ENCODE measurements around the gene CFAP299.
"Not testable (repeated sequence)": the region's sequence is repeated elsewhere in the genome, so short reads cannot be mapped to it uniquely, and the experiment has no call there.

The CFAP299 gene

DNA sequence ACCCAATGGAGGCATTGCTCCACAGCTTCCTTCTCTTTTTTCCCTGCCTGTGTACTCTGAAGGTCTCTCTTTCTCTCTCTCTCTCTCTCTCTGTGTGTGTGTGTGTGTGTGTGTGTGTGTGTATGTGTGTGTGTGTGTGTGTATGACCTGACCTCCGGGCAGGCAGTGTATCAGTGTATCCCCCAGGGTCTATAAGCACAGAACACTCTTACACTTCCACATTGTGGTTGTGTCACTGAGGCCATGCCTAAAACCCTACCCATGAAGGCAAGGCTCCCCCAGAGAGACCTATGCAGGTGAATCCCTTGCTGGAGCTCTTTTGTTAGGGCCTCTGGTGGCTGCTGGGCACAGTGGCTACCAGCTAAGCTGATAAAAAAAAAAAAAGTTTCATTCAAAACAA is 394.6 kb downstream of the CFAP299 start:
- DNase-seq (no peak), ATAC-seq (no peak)

DNA sequence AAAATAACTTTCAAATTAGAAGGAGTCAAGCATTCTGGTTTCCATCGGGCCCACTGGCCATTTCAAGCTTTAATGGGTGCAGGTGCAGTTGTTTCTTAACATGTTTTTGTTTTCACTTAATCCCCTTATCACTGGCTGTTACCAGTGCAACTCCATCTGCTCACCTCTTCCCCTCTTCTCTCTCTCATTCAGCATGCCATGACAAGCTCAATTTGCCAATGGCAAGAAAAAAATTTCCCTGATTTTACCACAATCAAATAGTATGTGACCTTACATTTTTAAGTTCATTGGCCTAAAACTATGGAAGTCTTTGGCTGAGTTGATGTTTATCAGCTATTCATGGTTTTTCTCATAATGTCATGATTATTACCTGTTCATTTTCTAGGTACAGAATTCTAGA is 395.9 kb downstream of the CFAP299 start:
- no peak for ATAC-seq
- DNase-seq = no peak

DNA sequence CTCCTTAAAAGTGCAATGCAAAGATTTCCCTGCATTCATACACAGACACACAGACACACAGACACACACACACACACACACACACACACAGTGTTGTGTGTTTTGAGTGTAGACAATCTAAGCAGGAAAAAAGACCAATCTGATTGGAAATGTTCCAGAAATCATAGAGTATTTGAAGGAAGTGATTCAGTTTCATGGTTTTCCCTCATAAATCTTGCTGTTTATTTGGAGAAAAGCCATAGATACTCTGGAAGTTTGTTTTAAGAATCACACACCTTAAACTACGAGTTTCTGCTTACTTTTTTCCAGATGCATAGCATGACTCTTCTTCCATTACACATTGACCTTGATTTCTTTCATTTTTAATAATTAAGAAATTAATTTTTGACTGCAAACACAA is 396.5 kb downstream of the CFAP299 start:
- DNase-seq = no peak
- no peak for ATAC-seq

DNA sequence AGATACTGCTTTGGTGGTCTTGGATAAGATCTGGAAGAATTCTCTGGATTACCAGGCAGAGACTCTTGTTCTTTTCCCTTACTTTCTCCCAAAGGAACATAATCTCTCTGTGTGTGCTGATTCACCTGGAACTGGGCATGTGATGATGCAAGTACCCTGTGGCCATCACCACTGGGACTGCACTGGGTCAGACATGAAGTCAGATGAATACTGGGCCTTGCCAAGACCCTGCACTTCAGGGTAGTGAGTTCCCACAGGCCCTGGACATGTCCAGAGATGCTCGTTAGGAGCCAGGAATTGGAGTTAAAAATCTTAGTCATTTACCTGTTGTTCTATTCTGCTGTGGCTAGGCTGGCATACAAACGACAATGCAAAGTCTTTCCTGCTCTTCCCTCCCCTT is 404.8 kb downstream of the CFAP299 start:
- ATAC-seq = no peak
- DNase-seq = no peak

DNA sequence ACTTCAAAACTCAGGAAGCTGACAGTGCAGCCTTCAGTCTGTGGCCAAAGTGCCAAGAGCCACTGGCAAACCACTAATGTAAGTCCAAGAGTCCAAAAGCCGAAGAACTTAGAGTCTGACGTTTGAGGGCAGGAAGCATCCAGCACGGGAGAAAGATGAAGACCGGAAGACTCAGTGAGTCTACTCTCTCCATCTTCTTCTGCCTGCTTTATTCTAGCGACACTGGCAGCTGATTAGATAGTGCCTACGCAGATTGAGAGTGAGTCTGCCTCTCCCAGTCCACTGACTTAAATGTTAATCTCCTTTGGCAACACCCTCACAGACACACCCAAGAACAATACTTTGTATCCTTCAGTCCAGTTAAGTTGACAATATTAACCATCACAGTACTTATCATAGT is 414.0 kb downstream of the CFAP299 start:
- DNase-seq, ATAC-seq: not testable (repeated sequence)

DNA sequence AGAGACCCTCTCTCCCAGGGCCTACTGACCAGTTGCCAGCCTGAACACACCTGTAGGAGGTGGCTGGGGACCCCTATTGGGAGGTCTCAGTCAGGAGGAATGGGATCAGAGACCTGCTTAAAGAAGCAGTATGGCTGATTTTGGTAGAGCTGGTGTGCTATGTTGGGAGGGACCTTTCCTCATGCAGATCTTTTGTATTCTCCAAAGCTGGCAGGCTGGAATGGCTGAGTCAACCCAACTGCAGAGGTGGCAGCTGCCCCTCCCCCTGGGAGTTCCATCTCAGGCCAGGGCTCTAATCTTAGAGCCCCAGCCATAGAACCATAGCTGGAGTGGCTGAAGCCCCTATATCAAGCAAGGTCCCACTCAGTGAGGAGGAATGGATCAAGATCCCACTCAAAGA is 415.7 kb downstream of the CFAP299 start:
- DNase-seq = no peak
- no peak for ATAC-seq

DNA sequence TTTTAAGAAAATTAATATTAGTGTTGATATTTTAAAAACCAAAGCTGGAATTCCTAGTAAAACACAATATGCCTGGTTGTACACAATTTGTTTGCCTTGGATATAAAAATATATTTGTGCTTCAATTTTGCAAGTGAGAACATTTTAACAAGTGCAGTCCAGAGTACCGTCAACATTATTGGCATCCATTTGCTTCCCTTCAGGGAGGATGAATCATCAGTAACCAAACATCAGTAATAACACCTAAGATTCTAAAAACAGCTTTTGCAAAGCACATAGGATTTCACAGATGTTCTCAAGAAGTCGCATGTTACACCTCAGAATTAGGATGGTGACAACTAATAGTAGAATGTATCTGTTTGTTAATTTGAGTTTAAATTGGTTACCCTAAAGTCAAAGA is 432.4 kb downstream of the CFAP299 start:
- DNase-seq (no peak), ATAC-seq (no peak)

DNA sequence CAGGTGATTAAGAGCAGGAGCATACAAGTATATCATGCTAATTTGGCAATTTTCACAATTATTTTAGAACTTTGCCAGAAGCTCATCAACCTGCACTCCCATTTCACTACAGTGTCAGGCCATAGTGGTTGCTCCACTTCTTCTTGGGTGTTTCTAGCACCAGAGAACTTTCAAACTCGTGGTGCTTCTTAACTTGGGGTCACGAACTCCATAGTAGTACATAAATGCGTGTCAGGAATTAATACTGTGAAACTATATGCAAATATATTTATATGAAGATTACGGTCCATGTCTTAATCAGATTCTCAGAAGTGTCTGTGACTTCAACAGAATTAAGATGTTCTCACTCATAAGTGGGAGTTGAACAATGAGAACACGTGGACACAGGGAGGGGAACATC is 440.6 kb downstream of the CFAP299 start:
- no peak for DNase-seq
- no peak for ATAC-seq

DNA sequence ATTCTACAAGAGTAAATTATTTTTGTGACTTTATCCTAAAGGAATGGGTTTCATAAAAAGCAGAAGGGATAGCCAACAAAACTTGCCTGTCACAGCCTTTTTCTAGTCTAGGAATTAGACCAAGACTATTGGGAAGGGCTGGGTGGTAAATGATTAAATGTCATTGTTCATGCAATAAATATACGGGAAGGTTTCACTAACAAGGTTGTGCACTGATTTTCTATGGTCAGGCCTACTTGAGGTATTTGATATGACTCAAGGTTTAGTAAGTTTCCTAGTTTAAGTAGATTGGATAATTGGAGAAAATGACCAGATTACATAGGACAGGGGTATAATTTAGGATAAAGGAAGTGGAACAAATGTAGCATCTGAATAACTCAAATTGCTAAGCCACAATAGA is 445.9 kb downstream of the CFAP299 start:
- DNase-seq (no peak), ATAC-seq (no peak)

DNA sequence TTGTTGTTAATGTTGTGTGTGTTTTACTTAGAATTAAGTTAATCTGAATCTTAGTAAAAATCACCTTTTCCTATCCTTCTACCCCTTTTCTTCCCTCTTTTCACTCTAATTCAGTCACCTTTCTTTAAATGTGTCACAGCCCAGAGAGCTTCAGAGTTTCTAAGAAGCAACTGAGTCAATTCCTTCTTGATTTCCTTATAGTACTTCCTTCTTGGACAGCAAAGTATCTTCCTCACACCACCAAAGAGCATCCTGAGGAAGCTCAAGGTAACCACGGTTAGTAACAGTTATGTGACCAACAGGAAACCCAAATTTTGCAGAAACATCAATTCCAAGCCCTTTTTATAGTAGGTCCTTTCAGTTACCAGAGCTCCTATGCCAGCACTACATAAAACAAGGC is 451.8 kb downstream of the CFAP299 start:
- DNase-seq (no peak), ATAC-seq (no peak)

DNA sequence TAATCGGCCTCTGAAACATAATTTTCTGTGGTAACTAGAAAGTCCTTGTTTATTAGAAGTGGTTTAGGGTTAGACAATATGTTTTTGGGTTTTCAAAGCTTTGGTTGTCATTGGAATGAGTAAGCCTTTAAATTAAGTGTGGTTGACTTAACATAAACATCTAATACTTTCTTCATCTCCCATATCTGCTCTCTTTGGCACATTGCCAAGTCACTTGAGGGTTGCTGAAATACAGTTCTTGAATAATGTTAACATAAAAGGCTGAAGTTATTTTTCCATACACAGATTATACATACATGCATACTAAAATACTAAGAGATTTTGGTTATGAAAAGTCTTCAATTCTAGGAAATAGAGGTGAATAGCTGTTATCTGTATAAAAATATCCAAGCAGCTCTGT is 453.3 kb downstream of the CFAP299 start:
- no peak for DNase-seq
- no peak for ATAC-seq

DNA sequence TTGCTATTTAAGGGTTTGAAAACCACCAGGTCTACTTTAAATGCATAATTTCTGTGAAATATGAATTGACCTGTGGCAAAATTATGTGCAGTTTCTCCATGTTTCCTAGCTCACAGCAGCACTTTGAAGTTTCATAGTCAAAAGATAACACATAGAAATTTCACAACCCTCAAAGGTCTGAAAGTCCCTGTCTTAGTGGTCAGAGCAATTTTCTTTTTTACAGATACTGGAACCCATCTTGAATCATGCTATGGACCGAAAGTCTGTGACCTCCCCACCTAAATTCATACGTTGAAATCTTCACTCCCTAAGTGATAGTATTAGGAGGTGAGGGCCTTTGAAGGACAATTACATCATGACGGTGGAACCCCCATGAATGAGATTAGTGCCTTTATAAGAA is 454.6 kb downstream of the CFAP299 start:
- DNase-seq (no peak), ATAC-seq (no peak)

DNA sequence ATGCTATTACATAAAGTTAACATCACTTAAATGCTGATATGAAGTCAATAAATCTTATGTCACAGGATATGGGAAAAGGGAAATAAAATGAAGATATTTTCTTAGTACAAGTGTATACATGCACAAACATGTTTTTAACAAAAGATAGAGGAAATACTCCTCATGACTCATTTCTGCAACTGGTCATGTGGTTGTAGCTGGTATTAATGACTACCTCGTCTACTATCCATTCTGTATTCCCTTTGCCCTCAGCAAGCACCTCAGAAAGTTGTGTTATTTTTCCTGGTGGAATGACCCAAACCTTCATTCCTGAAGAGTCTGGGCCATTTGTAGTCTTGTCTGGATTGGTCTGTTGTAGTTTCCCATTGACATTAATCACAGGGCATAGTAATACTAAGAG is 458.1 kb downstream of the CFAP299 start:
- ATAC-seq, DNase-seq: not testable (repeated sequence)

DNA sequence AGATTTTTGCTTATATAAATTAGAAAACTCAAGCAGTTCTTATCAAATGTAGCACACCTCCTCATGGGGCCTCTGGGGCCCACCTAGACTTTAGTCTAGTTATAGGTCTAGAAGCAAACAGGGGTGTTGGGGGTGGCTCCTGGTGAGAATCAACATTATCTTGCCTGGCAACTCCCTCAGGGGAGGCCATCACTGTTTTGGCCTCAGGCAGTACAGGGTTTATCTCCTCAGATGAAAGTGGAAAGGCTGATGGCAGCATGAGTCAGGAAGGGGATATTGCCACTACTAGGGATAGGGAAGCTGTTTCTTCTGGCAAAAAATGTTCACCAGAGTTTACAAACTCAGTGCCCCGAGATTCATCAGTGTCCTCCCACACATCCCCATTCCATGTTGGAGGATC is 462.6 kb downstream of the CFAP299 start:
- ATAC-seq (no peak), DNase-seq (no peak)

DNA sequence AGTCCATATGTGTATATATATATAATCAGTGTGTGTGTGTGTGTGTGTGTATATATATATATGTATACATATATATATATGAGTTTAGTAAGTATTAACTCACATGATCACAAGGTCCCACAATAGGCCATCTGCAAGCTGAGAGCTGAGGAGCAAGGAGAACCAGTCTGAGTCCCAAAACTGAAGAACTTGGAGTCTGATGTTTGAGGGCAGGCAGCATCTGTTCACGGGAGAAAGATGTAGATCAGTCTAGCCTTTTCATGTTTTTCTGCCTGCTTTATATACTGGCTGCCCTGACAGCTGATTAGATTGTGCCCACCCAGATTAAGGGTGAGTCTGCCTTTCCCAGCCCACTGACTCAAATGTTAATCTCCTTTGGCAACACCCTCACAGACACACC is 465.2 kb downstream of the CFAP299 start:
- peak; percentile 28 for ATAC-seq
- DNase-seq = not testable (repeated sequence)

DNA sequence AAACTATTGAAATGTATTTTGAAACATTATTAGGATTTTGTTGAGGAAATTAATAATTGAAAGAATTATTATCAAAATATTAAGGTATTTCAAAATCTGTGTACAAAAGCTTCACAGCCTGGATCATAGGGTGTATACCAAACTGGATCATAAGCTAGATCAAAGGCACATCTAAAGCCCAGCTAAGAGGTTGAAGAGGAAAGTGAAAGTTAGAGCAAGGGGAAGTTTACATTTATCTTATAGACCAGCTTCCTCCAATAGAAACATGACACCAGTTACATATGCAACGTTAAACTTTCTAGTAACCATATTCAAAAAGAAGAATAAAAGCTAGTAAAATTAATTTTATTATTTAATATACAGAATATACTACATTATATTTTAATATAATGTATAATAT is 467.8 kb downstream of the CFAP299 start:
- DNase-seq = no peak
- no peak for ATAC-seq

DNA sequence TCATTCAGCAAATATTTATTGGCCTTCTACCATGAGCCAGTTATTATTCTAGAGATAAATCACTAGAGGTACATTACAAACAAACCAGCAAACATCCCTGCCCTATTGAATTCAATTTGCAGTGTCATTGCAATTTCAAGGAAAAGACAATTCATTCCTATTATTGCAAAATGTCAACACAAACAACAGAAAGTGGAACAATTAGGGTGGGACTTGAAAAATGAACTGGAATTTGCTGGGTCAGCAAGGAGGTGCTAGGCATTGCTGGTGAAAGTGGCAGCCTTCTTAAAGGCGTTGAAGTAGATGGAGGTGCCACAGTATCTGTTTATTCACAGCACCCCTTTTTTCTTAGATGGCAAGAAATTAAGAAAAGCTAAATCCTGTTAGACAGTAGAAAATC is 470.9 kb downstream of the CFAP299 start:
- DNase-seq = no peak

DNA sequence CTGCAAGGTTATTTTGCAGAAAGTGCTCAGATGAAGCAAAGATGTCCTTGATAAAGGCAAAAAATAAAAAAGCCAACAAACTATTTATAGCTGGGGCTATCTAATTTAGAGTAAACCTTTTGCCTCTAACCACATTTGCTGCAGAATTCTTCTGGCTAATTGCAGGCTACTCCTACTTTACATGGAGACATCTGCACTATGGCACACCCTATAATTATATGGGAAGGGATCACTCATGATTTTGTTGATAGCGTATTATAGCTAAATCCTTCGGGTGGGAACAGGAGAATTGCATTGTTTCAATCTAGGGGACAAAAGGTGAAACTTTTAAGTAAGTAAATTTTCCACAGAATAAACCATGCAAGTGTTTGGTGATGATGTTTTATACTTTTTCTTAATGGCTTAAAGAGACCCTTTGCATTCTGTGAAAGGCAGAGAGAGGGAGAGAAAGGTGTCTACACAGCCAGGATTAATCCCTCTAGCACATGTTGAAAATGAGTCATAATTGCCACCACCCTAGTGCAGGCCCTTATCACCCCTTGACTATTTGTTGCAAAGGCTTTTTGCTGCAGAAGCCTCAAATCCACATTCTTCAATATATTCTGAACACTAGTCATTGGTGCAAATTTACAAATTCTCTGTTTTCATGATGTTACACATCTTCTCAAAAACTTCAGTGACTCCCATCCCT is 473.7 kb downstream of the CFAP299 start:
- ATAC-seq (no peak), DNase-seq (no peak)

More for the DNA sequence above, 470.9 kb downstream of the CFAP299 start:
- ATAC-seq = no peak

DNA sequence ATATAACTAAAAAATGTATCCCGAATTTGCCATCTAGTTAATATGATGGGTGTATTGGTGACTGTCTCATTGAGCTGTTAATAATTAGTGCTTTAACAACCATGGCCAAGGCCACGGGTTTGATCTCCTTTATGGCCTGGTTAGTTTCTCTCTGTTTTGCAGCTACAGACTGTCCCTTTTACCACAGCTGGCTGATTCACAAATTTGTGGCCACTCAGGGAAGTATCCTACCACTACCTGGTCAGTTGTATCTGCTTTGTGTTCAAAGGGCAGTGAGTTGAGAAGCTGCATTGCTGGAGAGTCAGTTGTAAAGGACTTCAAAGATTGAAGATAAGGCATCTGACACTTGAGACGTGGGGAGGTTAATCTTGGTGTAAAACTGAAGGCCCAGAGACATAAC is 475.9 kb downstream of the CFAP299 start:
- ATAC-seq (no peak), DNase-seq (no peak)

DNA sequence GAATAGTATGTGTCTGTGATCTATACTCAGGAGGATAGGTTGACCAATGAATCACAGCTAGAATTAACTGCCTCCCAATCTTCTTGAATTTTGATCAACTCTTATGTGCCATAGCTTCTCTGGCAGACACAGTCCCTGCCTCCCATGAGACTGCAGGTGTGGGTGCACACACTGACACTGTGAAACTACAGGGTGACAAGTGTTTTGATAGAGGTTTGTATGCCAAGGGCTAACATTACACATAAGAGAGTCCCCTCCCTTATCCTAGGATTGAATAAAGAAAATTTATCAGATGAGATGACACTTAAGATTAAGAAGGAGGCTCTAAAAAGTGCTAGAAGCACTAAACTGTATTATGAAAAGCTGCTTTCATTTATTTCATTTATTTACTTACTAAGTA is 476.6 kb downstream of the CFAP299 start:
- ATAC-seq (no peak), DNase-seq (no peak)

DNA sequence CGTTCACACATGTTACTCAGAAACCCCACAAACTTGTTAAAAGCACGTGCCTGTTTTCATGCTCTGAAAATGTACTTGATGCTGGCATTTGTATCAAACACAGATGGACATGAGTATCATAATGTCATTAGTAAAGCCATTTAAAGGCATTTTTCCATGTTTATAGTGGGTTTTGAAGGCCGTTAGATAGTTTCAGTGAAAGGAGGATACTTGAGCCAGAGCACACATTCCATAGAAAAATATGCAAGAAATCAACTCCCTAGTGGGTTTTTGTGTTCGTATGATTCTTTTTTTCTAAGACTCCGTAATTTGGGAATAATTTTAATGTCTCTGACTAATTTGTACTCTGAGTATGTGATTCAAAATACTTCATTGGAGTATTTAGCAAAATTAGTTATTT is 478.7 kb downstream of the CFAP299 start:
- no peak for DNase-seq
- no peak for ATAC-seq

DNA sequence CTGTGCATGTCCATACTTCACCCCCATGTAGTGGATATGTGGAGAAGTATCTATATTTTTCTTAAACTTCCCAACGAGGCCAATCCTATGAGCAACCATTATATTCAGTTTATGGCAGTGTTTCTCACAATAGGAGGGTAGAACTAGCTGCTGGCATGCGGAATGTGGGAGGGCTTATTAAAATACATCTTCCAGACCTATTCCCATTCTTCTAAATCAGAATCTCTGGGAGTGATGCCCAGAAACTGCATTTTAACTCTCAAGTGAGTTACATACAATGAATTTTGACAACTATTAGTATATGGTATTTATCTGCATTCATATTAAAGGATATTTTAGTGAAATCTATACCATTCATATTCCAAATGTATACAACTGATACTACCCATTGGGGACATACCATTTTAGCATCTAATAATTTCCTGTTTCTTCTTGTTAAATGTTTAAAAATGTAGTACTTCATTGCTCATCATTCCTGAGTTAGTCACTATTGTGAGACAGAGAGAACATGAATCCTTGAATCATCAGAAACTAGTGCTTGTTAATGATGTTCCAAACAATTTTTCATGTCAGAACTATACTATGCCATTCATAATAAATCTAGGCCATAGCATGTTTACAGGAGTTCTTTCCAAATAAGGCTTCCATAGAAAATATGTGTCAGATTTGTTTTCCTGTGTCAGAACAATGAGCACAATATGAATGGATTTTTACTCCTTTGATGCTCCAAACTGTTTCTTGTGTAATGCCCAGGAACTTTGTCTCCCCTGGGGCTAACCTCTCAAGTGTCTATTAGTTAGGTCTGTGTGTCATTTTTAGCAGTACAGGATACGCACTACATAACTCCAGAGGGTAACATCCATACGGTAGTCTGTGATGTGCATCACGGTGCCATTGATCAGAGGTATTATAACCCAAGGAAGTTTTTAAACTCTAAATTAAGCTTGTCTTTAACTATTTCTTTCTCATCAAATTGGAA is 496.1 kb downstream of the CFAP299 start:
- ATAC-seq = no peak

DNA sequence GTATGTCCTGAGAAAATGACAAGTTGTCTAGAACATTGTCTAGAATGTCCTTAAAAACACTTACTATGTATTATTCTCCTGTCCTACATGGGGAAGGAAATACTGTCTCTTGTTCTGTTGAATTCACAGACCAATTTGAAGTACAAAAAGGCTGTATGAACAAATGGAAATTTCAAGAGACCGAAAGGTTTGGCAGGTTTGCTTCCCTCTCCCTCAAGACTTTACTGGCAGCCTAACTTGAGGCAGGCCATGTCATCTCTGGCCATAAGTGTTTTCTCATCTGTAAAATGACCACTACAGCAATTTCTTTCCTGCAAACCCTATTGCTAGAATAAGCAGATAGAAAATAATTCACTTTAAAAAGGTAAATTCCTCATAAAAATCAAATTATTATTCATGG is 503.8 kb downstream of the CFAP299 start:
- DNase-seq (no peak), ATAC-seq (no peak)

More for the DNA sequence above, 496.1 kb downstream of the CFAP299 start:
- DNase-seq = no peak

DNA sequence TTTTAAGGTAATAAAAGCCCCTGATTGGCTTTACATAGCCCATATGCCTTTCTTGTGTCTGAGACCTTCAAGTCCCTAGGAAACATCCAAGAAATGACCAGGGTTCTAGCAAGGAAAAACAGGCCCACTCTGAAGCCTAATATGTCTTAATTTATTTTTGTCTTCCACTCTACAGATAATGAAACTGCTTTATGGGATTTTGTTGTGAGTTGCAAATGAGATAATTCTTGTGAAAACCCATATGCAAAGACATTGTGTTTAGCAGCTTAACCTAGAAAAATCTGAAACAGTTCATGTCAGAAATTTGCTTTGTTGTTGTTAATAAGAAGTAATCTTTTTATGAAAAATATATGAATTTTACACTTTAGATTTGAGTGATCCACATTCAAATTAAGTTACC is 504.3 kb downstream of the CFAP299 start:
- DNase-seq (no peak), ATAC-seq (no peak)
